ENCODE measurements around the gene FCSK. TPM values are rescaled to one million over a fixed set of nuclear protein-coding genes. Genes with fewer than 3 reads are reported as not detected.
A peak's percentile ranks its signal among the peaks of the same experiment; 100 is the strongest.

The FCSK gene
- total and polyA plus RNA-seq, 2 of the 13 experiments (the other 11 are each of a cell fraction or from before 2014, with no cell fraction given) = 9.1 to 19.2 TPM

GRCh38 chr16:70437582-70438557 is 16.5 kb upstream of the FCSK start (continued):
- no peak for TF ChIP-seq PBX3 (CRISPR knock-in tag; IDR thresholded peaks at IDR 0.05; ENCODE audit: borderline replicate concordance)
- TF ChIP-seq ZNF263 (CRISPR knock-in tag; IDR thresholded peaks at IDR 0.05) = peak; percentile 9; the same call in 1 of the 2 replicates
- TF ChIP-seq SRY (CRISPR knock-in tag; IDR thresholded peaks at IDR 0.05) = no peak
- peak; percentile 26; the same call in 1 of the 2 replicates for TF ChIP-seq BRD4 (CRISPR knock-in tag; IDR thresholded peaks at IDR 0.05)
- TF ChIP-seq CCAR2 (optimal IDR thresholded peaks at IDR 0.05; ENCODE audit: low read depth, low read length) = no peak
- TF ChIP-seq ZNF34 (CRISPR knock-in tag; IDR thresholded peaks at IDR 0.05; ENCODE audit: borderline replicate concordance) = no peak
- TF ChIP-seq SIN3A (IDR thresholded peaks at IDR 0.05; ENCODE audit: borderline replicate concordance, low read depth, low read length) = no peak
- no peak for TF ChIP-seq TRIM22 (IDR thresholded peaks at IDR 0.05)
- no peak for TF ChIP-seq ZNF501 (CRISPR knock-in tag; IDR thresholded peaks at IDR 0.05)
- TF ChIP-seq CSRNP2 (CRISPR knock-in tag; conservative IDR thresholded peaks at IDR 0.05; ENCODE audit: low read depth) = no peak
- TF ChIP-seq KDM5B (CRISPR knock-in tag; IDR thresholded peaks at IDR 0.05; ENCODE audit: borderline replicate concordance) = no peak
- TF ChIP-seq MBD4 (IDR thresholded peaks at IDR 0.05; ENCODE audit: borderline replicate concordance, low read length) = no peak
- TF ChIP-seq ZNF441 (CRISPR knock-in tag; IDR thresholded peaks at IDR 0.05; ENCODE audit: borderline replicate concordance) = no peak
- TF ChIP-seq FOXJ3 (CRISPR knock-in tag; IDR thresholded peaks at IDR 0.05; ENCODE audit: borderline replicate concordance) = no peak
- TF ChIP-seq TBL1XR1 (IDR thresholded peaks at IDR 0.05; ENCODE audit: borderline replicate concordance, low read length, partially characterized antibody) = no peak
- TF ChIP-seq ATF3 (CRISPR knock-in tag; IDR thresholded peaks at IDR 0.05) = no peak
- TF ChIP-seq, protein P1, sequence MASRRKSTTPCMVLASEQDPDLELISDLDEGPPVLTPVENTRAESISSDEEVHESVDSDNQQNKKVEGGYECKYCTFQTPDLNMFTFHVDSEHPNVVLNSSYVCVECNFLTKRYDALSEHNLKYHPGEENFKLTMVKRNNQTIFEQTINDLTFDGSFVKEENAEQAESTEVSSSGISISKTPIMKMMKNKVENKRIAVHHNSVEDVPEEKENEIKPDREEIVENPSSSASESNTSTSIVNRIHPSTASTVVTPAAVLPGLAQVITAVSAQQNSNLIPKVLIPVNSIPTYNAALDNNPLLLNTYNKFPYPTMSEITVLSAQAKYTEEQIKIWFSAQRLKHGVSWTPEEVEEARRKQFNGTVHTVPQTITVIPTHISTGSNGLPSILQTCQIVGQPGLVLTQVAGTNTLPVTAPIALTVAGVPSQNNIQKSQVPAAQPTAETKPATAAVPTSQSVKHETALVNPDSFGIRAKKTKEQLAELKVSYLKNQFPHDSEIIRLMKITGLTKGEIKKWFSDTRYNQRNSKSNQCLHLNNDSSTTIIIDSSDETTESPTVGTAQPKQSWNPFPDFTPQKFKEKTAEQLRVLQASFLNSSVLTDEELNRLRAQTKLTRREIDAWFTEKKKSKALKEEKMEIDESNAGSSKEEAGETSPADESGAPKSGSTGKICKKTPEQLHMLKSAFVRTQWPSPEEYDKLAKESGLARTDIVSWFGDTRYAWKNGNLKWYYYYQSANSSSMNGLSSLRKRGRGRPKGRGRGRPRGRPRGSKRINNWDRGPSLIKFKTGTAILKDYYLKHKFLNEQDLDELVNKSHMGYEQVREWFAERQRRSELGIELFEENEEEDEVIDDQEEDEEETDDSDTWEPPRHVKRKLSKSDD (CRISPR knock-in tag; IDR thresholded peaks at IDR 0.05; ENCODE audit: low read depth) = no peak
- TF ChIP-seq IRF2 (CRISPR knock-in tag; IDR thresholded peaks at IDR 0.05) = no peak
- no peak for TF ChIP-seq MNT (IDR thresholded peaks at IDR 0.05)

All from HepG2 (cell line).